ENCODE results near the gene NHEJ1.

The NHEJ1 gene

GRCh38 chr2:219122202-219122980, 38.2 kb downstream of the NHEJ1 start:
- DNase-seq = no peak

DNA sequence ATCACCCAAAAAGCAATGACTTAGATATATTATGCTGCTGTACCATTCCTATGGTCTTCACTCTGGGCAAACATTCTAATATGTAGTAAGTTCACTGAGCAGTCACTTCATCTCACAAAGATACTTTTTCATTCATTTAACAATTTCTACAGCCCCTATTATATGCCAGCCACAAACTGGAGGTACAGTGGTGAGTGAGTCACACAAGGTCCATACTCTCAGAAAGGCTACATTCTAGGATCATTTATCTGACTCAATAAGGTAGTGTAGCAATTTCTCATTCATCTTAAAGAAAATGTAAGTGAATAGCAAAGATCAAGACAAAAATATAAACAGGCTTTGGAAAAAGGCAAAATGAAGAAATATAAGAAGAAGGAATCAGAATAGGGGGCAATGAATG, 40.5 kb downstream of the NHEJ1 start:
- DNase-seq = no peak

GRCh38 chr2:219119422-219120043, 41.1 kb downstream of the NHEJ1 start:
- peak; percentile 7 to 59 for DNase-seq

DNA sequence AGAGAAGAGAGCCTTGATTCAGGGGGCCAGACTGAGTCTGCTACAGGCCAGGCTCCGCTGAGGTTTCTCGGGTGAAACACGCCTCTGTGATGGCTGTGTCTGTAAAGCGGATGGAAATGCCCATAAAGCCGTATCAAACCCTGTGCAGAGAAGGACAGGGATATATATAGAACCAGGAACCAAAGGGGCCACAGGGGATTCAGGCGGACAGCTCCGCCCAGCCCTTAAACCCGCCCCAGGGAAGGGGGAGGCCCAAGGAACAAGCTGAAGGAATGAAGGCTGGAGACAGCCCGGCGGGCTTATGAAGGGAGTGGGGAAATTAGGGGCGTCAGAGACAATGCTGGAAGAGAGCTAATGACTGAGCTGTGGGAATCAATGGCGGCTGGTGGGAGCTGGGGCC, 42.1 kb downstream of the NHEJ1 start:
- no peak for DNase-seq

DNA sequence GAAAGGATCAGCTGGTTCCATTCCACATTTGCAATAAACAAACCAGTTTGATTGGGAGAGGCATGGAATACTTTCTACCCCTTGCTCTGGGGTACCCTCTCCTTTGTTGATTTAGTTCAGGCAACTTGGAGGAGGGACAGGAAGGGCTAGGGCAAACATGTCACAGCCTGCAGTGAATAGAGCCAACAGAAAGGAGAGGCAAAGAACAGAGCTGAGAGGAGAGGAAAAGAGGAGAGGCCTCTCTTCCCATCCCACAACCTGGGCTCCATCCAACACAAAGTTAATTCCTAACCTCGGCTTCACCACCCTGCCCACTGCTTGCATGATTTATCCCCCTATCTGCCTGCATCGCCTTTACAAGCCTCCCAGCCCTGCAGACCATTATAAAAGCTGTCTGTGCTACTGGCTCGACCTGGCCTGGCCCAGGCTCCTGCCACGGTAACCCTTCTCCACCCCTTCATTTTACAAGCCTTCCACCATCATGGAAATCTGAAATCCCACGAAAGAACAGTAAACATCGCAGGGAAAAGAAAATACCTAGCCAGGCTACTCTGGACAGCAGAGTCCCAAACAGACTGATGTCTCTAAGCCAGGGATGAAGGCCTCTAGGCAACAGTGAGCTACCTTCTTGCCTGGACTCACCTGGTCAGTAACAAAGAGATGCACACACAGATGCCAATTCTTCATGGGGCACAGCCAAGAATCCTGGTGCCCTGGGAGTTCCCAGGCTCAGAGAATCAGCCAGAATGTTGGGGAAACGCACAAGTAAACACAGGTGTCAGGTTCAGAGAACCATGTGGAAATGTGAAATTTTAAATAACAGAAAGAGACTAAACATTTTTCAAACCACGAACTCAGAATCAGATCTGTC, 43.6 kb downstream of the NHEJ1 start:
- DNase-seq = no peak

DNA sequence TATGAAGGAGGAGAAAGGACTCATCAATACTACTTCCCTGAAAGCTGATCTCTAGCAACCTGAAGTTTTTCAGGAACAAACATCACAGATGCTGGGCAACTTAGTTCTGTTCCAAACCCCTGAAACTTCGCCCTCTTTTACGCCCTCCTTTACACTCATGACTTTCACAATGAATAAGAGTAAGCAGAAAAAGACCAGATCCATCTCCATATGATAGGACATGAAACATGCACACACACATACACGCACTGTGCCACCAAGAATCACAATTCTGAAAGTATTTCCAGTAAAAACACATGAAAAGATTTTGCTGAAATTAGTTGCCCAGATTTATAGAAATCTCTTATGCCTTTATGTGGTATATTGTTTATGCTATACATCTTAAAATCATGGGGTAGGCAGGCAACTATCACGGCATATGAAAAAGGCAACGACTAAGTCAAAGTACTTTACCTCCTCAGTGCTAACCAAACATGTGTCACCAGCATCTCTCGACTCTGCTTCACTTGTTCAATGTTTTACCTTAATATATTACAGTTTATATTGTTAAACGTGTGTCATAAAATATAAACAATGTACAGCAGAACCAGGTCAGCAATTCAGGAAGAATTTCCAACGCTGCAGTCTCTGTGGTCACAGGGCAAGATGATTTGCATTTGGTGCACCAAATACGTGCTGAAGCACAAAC, 47.8 kb downstream of the NHEJ1 start:
- no peak for DNase-seq

GRCh38 chr2:219112062-219112406, 48.6 kb downstream of the NHEJ1 start:
- DNase-seq = no peak

GRCh38 chr2:219111375-219112061, 49.1 kb downstream of the NHEJ1 start:
- no peak for DNase-seq

GRCh38 chr2:219109471-219109870, 51.1 kb downstream of the NHEJ1 start:
- no peak for DNase-seq

GRCh38 chr2:219107758-219108157, 52.9 kb downstream of the NHEJ1 start:
- no peak for DNase-seq

GRCh38 chr2:219106251-219106650, 54.4 kb downstream of the NHEJ1 start:
- DNase-seq = no peak

DNA sequence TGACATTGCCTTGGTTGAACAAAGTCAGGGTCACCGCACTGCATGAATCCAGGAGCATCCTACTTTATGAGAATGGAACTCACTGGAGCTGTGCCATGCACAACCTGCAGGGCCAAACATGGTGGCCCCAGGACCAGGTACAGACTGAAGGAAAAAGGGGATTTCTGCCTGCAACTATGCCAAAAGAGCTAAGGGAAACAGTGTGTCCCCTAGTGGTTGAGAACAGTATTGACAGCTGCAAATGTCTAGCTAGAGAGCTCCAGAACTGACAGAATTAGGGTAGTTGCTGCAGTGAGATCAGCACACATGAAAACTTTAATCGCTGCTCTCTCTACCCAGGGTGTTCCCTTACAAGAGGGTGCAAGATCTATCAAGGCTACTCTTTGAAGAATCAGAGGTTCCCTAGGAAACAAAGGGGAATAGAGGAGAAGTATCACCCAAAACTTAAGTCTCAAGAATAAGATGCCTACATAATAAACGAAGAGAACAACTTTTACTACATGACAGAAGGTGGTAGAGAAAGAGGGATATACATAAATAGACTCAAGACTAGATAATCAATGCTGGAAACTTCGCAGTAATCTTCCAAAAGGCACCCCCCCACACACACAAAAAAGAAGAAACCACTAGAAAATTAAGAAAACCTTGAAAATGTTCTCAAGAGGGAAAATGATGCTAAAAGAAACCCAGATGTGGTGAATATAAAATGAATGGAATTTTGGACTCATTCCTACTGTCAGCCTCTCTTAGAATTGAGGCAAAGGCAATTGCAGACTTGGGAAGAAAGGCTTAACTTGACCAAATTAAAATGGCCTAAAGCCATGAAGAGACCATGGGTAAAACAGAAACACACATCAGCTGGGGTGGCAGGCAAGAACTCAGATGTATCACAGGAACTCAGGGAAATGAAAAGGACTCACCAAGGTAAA, 56.2 kb downstream of the NHEJ1 start:
- DNase-seq = no peak

- DNase-seq = no peak
Measured at GRCh38 chr2:219099329-219099728, 61.3 kb downstream of the NHEJ1 start.

DNA sequence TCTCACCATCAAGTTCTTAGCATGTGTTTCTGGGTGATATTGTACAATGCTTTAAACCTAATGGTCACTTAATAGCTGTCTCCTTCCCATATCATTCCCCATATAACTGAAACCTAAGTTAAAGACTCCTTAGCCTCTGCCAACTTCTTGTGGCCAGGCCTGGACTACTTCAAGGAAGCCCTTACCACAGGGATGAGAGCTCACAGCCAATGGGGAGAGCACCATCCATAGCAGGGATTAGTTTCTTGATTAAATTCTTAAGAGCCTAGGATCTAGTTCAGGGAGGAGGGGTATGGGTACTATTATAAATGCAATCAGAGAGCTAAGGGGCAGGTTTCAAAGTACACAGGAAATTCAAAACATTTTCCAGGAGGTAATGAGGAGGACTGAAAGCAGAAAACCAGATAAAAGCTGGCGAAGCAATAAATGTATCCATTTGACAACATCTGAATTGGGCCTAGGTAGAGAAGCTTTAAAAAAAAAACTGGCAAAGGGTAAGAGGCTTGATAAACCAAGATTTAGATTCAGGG, 65.1 kb downstream of the NHEJ1 start:
- no peak for DNase-seq

- DNase-seq = no peak
Measured at GRCh38 chr2:219094171-219094570, 66.4 kb downstream of the NHEJ1 start.

- DNase-seq = no peak
Measured at GRCh38 chr2:219090436-219091299, 69.9 kb downstream of the NHEJ1 start.

GRCh38 chr2:219089330-219089729, 71.3 kb downstream of the NHEJ1 start:
- no peak for DNase-seq

DNA sequence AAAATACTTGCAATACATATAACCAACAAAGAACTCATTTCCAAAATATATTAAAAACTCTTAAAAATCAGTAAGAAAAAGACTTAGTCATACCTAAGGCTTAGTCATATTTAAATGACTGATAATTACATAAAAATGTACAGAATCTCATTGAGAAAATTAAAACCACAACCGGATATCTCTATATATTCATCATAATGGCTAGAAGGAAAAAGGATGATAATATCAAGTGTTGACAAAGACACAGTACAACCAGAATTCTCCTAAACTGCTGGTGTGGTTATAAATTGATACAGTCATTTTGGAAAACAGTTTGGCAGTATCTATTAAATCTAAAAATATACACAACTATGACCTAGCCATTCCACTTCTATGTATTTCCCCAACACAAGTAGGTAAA, 72.8 kb downstream of the NHEJ1 start:
- no peak for DNase-seq

DNA sequence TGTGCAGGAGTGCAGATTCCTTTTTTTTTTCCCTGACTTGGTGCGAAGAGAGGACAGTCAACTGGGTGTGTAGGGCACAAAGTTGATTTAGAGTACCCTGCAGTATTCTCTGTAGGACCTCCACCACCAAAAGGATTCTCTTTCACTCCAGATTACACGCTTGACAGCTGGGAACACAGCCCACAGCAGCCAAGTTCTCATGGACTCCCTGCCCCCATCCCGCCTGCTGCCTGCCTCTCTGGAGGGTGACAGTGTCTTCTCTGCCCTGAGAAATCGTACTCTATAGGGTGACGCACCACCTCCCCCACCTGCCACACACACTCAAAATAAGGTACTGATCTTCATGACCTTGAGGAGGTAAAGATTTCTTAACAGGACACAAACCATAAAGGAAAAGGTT, 73.3 kb downstream of the NHEJ1 start:
- no peak for DNase-seq

- DNase-seq = no peak
Measured at GRCh38 chr2:219086196-219086595, 74.4 kb downstream of the NHEJ1 start.
